ENCODE measurements around the gene GRXCR1. TPM values are rescaled to one million over a fixed set of nuclear protein-coding genes. Genes with fewer than 3 reads are reported as not detected.

GRXCR1 gene
- not detected for total RNA-seq

DNA sequence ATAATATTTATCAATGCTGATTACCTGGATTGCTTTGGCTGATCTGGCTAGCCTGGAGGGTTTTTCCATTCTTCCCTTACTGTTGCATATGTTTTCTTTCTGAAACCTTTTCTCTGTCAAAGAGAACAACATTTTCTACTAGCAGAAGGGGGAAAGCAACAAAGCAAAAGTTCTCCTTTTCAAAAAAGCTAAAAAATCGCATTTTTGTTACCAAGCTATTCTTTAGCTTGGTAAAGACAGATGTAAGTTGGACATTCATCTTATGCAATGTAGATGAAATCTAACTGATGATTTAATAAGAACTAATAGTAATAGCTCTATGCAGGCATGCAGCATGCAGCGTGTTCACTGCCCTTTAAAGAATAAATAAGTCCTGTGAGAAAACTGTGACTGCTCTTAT, at the start of gene GRXCR1:
GRXCR1 (plus strand) TSS at position 301 of the 400 bp plus-strand sequence. CDS start 554 bp downstream, outside the sequence.
- H3K27ac Mint-ChIP-seq = no peak within 1 kb of the TSS

DNA sequence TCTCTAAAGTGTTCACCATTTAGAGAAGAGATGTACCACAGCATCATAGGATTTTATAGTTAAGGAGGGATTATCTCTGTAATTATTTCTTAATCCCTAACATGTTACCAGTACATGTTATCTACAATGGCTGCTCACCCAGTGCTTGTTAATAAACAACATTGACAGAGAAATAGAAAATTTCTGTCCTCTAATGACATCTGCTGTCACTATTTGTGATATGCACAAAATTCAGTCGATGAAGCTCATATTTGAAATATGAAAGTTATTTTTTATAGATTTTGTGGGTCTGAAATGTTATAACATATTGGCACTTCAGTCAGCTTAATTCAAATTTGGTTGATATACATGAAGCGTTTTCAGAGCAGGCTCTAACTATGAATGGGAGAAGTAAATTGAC, 48.8 kb upstream of the GRXCR1 start:
- H3K27me3 Mint-ChIP-seq = peaks cover 6% of the 10 kb centered on the region
- no peak overlapping the region for H3K4me3 Mint-ChIP-seq

More for the DNA sequence above, at the start of gene GRXCR1:
- DNase-seq = no peak
- Mint-ChIP-seq H3K4me3 (no peak within 1 kb of the TSS), H3K4me1 (no peaks in the 10 kb centered on the region), H3K27me3 (peaks cover 30% of the 10 kb centered on the region), H3K9me3 (peaks cover 8% of the 10 kb centered on the region), H3K36me3 (no peaks in the 10 kb centered on the region)

DNA sequence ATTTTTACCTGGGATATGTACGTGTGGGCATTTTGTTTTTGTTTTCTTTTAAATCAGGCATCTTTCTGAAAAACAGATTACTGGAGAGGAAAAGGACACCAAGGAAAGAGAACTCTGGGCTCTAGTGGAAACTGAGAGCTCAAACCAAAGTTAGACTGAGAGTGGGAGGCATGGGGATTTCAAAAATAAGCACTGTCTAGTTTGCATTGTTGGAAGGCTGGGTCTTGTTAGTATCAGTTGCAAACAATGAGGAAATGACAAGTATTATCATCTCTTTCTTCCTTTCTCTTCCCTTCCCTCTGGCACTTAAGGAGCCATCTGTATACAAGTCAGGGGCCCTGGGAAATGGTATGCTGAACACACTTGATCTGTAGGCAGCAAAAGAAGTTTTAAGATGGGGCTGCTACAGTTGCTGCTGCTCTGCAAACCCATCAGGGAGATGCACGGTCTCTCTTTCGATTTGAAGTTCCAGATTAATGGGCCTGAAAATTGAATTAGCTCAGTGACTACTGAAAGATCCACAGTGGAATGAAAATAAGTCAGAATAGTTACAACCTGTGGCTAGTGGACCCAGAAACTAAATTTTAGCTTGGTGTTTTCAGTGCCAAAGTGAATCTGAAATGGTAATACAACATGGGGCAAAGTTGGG, 48.0 kb upstream of the GRXCR1 start:
- Mint-ChIP-seq H3K27ac (no peak overlapping the region), H3K36me3 (no peaks in the 10 kb centered on the region), H3K4me1 (no peaks in the 10 kb centered on the region), H3K27me3 (peaks cover 6% of the 10 kb centered on the region), H3K9me3 (no peaks in the 10 kb centered on the region), H3K4me3 (no peak overlapping the region)
- no peak for DNase-seq

More for the DNA sequence above, 48.8 kb upstream of the GRXCR1 start:
- H3K9me3 Mint-ChIP-seq = no peaks in the 10 kb centered on the region
- no peaks in the 10 kb centered on the region for H3K4me1 Mint-ChIP-seq
- no peaks in the 10 kb centered on the region for H3K36me3 Mint-ChIP-seq
- DNase-seq = no peak
- H3K27ac Mint-ChIP-seq = no peak overlapping the region

DNA sequence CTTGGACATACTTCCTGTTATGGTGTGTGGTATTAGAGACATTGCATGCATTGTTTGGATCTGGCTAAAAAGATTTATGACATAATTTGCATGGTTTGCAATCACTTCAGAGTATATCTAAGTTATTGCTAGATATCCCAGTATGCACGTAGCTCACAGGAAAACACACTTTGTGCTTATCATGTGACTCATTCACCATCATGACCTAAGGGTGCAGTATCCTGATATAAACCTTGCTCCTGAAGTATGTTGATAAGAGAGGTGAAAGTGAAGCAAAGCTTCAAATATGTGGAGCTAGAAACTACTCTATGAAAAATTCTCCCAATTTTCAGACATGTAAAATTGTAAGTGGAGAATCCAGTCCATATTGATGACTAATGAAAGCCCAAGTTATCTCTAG, 46.9 kb upstream of the GRXCR1 start:
- H3K36me3 Mint-ChIP-seq = peaks cover 2% of the 10 kb centered on the region
- H3K9me3 Mint-ChIP-seq = peaks cover 7% of the 10 kb centered on the region
- peaks cover 6% of the 10 kb centered on the region for H3K27me3 Mint-ChIP-seq
- no peak for DNase-seq
- H3K4me3 Mint-ChIP-seq = no peak overlapping the region
- no peaks in the 10 kb centered on the region for H3K4me1 Mint-ChIP-seq
- H3K27ac Mint-ChIP-seq = no peak overlapping the region

DNA sequence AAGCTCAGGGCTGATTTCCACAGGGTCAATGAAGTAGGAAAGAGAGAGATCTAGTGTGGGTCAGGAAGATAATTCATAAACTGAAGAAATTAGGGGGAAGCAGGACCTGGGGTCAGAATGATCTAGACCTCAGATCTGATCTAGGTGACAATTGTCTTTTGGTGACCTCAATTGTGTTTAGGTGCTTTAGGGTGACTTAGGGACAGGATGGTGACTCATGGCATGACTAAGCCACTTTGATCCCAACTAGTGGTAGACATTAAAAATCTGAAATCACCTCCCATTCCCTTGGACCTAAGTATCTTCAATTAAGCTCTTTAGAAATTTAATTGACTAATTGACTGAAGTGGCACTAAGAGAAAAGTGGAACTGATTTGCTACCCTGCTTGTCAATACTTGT, 36.7 kb upstream of the GRXCR1 start:
- Mint-ChIP-seq H3K27me3 (peaks cover 25% of the 10 kb centered on the region), H3K9me3 (peaks cover 5% of the 10 kb centered on the region), H3K4me3 (no peak overlapping the region), H3K27ac (no peak overlapping the region), H3K36me3 (no peaks in the 10 kb centered on the region), H3K4me1 (peaks cover 4% of the 10 kb centered on the region)
- DNase-seq = no peak

DNA sequence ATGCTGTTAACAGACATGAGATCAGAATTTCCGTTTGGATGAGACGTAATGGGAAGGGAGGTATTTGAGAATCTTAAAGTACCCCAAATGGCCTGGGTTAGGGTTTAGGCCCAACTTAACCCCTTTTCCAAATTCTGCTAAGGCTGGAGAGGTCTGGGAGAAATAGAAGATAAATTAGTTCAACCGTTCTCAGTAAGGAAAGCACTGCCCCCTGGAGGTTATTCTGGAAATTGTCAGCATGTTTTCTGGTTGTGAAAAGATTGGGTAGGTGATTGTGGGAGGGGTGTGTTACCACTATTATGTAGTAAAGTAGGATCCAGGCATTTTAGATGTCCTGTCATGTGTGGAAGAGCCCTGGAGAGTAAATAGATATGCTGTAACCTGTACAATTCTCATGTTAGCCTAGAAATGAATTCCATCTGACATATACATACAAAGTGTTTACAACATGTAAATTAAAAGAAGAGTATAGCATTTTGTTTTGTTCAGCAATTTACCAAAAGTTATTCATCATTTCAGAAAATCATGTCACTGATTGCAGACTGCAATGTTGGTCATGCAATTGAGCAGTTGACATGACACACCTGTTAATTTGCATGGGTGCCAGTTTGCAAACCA, 26.8 kb upstream of the GRXCR1 start:
- Mint-ChIP-seq H3K4me1 (no peaks in the 10 kb centered on the region), H3K36me3 (no peaks in the 10 kb centered on the region), H3K27ac (no peak overlapping the region), H3K4me3 (no peak overlapping the region), H3K27me3 (peaks cover 31% of the 10 kb centered on the region), H3K9me3 (no peaks in the 10 kb centered on the region)
- DNase-seq = peak; percentile 22

DNA sequence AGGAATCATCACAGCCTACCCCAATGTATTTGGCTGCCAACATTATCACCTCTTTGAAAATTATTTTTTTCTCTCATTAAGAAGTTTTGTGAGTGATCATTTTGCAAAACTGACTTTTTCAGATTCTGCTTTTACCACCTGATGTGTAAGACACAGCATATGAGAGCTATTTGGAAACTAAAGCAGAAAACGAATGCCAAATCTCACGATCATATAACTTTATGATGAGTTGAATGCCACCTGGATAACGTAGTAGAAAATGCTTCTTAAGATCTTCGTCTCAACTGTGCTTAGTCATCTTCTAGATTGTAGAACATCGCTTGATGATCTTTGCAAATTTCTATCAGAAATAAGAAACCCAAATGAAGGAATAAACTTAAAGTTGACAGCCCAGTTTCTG, 21.3 kb upstream of the GRXCR1 start:
- Mint-ChIP-seq H3K27me3 (peaks cover 49% of the 10 kb centered on the region), H3K4me3 (no peak overlapping the region), H3K27ac (no peak overlapping the region), H3K36me3 (no peaks in the 10 kb centered on the region), H3K9me3 (no peaks in the 10 kb centered on the region), H3K4me1 (no peaks in the 10 kb centered on the region)
- no peak for DNase-seq

DNA sequence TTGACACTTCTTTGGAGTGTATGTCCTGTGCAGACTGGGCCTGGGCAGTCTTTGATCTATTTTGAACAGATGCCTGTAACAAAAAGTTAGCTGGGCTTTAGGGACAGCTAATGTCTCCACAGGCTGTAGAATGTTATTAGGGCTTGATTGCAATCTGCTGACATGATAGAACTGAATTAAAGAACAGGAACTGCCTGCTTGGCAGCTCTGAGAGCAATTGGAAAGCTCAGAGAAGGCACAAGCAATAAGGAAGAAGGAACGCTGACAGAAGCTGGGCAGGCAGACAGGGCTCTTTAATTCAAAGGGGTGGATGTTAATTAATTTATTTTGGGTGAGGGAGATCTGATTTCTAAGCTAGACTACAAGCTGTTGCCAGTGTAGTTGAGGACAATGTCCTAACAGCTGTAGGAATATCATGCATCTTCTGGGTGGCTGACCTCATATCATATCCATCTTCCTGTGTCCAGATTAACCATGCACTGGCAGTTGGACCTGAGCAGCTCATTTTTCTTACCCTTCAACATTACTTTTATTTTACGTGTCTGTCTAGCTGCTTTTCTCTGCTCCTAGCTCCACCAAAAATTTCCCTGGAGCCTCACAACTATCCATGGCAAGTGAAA, 20.7 kb upstream of the GRXCR1 start:
- H3K27ac Mint-ChIP-seq = no peak overlapping the region
- H3K9me3 Mint-ChIP-seq = no peaks in the 10 kb centered on the region
- no peak for DNase-seq
- H3K36me3 Mint-ChIP-seq = no peaks in the 10 kb centered on the region
- H3K27me3 Mint-ChIP-seq = peaks cover 48% of the 10 kb centered on the region
- H3K4me3 Mint-ChIP-seq = no peak overlapping the region
- no peaks in the 10 kb centered on the region for H3K4me1 Mint-ChIP-seq

DNA sequence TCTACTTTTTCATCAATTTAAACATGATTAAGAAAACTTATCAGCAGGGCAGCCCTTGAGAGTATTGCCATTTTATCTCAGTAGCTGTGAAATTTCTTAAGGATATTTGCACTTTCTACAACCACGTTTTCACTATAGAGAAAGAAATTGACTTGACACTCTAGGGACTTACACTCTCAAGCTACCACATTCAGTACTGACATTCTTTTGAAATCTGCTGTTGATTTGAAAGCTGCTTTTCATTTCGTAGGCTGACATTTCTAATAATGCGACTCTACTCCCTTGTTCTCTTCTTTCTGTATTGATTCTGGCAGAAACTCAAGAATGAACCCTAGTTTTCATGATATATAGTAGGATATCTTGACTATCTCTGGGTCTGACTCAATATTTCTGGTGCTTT, 13.7 kb upstream of the GRXCR1 start:
- Mint-ChIP-seq H3K27ac (no peak overlapping the region), H3K27me3 (peaks cover 35% of the 10 kb centered on the region), H3K4me3 (no peak overlapping the region), H3K4me1 (no peaks in the 10 kb centered on the region), H3K9me3 (no peaks in the 10 kb centered on the region), H3K36me3 (no peaks in the 10 kb centered on the region)
- no peak for DNase-seq

DNA sequence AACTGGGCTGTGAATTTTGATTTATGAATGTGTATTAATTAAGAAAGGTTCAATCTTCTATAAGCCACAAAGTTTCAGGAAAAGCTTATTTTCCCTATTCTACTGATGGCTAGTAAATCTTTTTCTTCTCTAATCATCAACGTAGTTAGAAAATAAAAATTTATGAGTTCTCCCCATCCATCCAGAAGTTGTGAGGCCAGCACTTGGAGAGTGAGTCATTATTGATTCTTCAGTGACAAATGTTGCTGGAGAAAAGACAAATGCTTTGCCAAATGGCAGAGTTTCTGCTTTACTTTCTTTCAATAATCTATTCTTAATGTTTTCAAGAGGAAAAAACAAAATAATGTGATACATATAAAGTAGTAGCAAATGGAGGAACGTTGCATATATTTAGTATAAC, 11.3 kb upstream of the GRXCR1 start:
- DNase-seq = no peak
- H3K27ac Mint-ChIP-seq = no peak overlapping the region
- H3K27me3 Mint-ChIP-seq = peaks cover 30% of the 10 kb centered on the region
- H3K4me1 Mint-ChIP-seq = no peaks in the 10 kb centered on the region
- H3K36me3 Mint-ChIP-seq = no peaks in the 10 kb centered on the region
- H3K9me3 Mint-ChIP-seq = peaks cover 14% of the 10 kb centered on the region
- no peak overlapping the region for H3K4me3 Mint-ChIP-seq

DNA sequence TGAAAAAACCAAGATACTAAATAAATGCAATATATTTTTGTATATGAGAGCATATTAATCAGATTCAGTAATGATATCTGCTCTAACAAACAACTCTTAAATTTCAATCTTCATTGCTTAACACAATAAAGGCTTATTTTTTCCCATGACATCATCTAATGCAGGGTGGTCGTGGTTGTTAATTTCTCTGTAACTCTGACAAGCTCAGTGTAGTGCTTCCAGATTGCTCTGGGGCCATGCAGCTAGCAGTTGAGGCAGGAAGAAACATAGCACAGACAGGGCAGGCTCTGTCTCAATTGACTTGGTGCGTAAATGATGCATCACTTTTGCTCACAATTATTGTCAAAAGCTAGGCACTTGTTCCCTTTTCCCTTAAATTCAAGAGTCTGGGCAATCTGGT, 869 bp upstream of the GRXCR1 start:
- Mint-ChIP-seq H3K27me3 (peaks cover 36% of the 10 kb centered on the region), H3K4me1 (no peaks in the 10 kb centered on the region), H3K9me3 (peaks cover 10% of the 10 kb centered on the region), H3K27ac (no peak overlapping the region), H3K4me3 (no peak overlapping the region), H3K36me3 (no peaks in the 10 kb centered on the region)
- no peak for DNase-seq

DNA sequence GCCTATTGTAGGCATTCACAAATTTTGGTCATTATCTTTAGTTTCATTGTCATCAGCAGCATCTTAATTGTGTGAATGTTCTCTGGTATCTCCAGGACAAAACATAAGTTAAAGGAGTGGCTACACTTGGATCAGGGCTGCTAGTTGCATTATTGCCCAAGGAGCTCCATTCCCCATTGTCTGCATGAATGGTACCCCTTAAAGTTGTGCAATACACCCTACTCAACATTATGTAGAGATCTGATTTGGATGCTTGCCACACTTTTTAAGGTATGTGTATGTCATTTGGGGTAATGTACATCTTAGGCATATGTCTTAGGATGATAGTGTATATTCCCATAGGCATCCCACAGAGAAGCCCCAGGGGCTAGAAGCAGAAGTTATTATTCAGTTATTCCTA, 2.9 kb downstream of the GRXCR1 start:
- no peaks in the 10 kb centered on the region for H3K36me3 Mint-ChIP-seq
- DNase-seq = no peak
- peaks cover 31% of the 10 kb centered on the region for H3K27me3 Mint-ChIP-seq
- H3K9me3 Mint-ChIP-seq = no peaks in the 10 kb centered on the region
- H3K4me1 Mint-ChIP-seq = no peaks in the 10 kb centered on the region
- no peak overlapping the region for H3K27ac Mint-ChIP-seq
- no peak overlapping the region for H3K4me3 Mint-ChIP-seq

DNA sequence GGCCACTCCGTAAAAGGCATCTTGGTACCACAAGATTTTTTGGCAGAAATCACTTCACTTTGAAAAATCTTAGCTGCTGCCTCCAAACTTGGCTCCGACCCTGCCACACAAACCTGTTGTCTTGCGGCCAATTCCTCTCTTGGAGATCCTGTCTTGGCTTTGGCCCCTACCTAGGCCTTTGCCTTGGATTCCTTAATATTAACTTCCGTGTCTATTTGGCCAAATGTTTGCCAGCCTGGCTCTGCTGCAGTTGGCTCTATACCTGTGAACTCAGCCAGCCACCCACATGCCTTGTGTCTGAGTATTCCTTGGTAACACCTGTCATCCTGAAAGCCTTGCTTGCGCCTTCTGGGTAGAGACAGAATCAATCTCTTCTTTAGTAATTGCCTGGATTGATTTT, 12.5 kb downstream of the GRXCR1 start:
- H3K4me3 Mint-ChIP-seq = no peak overlapping the region
- H3K27ac Mint-ChIP-seq = no peak overlapping the region
- no peak for DNase-seq
- no peaks in the 10 kb centered on the region for H3K36me3 Mint-ChIP-seq
- H3K27me3 Mint-ChIP-seq = peaks cover 14% of the 10 kb centered on the region
- H3K9me3 Mint-ChIP-seq = no peaks in the 10 kb centered on the region
- H3K4me1 Mint-ChIP-seq = peaks cover 2% of the 10 kb centered on the region

DNA sequence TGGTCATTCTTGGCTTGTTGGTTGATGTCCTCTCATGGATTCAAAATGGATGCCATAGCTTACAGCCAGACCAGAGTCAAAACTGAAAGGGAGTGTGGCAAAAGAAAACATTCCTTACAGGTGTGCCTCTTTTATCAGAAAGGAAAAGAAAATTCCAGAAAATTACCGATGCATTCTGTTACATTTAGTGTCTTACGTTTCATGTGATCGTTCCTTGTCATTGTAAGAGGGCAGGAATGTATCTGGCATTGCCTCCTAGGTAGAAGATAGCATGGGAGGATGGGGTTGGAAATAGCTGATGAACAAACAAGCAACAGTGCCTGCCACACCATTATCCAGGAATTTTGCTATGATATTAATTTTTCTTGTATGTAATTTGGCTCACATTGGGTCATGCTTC, 13.1 kb downstream of the GRXCR1 start:
- Mint-ChIP-seq H3K27me3 (peaks cover 14% of the 10 kb centered on the region), H3K4me3 (no peak overlapping the region), H3K9me3 (no peaks in the 10 kb centered on the region), H3K36me3 (no peaks in the 10 kb centered on the region), H3K27ac (no peak overlapping the region), H3K4me1 (peaks cover 2% of the 10 kb centered on the region)
- no peak for DNase-seq

DNA sequence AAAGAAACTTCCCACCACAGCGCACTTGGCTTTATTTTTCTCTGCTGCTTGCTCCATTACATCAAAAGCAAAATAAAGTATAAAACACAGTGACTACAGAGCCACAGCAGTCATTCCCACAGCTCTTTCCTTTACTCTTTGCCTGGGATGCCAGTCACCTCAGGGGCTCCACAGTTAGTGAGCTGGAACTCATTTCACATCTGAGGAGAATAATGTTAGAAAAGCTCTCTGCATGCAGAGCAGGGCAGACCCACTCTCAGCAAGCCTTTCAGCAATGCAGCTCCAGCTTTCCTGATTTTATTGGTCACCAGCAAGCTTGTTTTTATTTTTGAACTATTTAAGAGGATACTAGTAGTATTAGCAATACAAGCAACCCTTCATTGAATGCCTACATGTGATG, 13.8 kb downstream of the GRXCR1 start:
- H3K4me3 Mint-ChIP-seq = no peak overlapping the region
- no peak overlapping the region for H3K27ac Mint-ChIP-seq
- H3K27me3 Mint-ChIP-seq = peaks cover 17% of the 10 kb centered on the region
- no peak for DNase-seq
- no peaks in the 10 kb centered on the region for H3K36me3 Mint-ChIP-seq
- H3K4me1 Mint-ChIP-seq = peaks cover 2% of the 10 kb centered on the region
- H3K9me3 Mint-ChIP-seq = no peaks in the 10 kb centered on the region
